DMS153 treated with DMSO at 0.1 percent for 48 hours (cell line): ENCODE results near the gene ARFGAP1.
"Not testable (repeated sequence)": the region's sequence is repeated elsewhere in the genome, so short reads cannot be mapped to it uniquely, and the experiment has no call there.

Experiments used
- DNase-seq: peaks from one replicate; lab custom pipeline; 2025; ENCODE audit not compliant: unreplicated experiment; lab: John Stamatoyannopoulos, UW

Gene ARFGAP1

DNA sequence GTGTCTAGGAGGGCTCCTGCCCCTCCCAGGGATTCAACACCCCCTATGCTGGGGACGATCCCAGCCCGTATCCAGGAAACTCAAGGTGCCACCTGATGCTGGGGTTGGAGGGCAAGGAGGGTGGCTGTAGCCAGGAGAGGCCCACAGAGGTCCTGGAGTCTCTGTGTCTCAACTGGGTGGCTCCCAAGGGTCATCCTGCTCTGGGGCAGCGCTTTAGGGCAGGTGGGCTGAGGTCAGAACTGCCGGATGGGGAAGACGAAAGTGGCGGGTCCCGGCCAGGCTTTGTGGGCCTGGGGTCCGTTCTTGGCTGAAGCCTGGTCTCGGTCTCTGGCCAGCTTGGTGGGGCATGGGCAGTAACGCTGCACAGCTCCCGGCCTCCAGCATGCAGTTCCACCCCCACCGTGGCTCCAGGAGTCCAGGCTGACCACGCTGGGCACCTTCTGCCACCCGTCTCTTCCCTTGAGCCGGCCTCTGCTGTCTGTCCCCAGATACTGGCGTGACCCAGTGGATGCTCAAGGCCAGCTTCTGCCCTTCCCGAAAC lies 17.6 kb downstream of the ARFGAP1 start:
- DNase-seq = no peak

DNA sequence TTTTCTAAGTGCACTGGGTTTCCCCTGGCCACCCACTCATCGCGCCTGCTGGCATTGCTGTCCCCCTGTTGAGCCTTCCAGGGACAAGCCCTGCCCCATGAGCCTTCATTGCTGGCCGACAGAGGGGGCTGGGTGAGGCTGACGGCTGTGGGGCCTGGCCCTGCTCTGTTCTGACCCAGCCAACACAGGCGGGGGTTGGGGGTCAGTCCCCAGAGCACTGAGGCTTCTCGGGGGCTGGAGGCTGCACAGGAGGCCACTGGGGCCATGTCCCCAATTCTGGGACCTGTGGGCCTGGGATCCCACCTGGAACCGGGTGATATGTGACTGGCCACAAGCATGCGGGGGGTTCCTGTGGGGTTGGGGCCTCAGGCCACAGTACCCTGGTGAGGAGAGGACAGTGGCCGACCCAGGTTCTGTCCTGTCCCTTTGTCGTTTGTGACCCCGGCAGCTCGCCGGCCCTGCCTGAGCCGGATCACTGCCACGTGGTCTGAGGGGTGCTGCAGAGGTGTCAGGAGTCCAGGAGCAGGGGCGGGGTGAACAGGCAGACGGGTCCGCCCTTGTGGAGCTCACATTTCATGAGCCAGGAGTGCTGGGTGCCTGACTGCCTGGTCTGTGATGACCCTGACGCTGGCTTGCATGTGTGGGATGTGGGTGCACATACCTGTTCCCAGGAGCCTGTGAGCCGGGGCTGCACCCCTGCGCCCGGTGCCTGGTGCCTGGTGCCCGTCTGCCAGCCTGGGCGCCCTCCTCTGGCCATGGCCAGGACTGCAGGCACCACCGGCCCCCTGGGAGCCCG lies 18.3 kb downstream of the ARFGAP1 start:
- peak; percentile 7 for DNase-seq

DNA sequence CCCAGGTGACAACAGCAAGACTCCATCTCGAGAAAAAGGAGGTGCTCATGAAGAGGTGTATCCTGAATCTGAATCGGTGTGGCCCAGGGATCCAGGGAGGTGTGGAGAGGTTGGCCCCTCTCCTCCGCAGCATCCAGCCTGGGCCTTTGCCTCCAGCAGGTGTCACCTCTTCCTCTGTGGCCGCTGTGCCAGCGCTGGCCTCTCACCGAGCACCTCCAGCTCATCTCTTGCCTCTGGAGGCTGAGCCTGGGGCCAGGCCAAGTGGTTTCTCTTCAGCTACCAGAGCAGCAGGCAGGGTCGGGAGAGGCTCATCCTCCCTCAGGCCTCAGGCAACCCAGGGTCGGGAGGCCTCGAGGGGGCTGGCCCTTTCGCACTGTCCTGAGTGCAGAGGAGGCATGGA lies 19.2 kb downstream of the ARFGAP1 start:
- no peak for DNase-seq

DNA sequence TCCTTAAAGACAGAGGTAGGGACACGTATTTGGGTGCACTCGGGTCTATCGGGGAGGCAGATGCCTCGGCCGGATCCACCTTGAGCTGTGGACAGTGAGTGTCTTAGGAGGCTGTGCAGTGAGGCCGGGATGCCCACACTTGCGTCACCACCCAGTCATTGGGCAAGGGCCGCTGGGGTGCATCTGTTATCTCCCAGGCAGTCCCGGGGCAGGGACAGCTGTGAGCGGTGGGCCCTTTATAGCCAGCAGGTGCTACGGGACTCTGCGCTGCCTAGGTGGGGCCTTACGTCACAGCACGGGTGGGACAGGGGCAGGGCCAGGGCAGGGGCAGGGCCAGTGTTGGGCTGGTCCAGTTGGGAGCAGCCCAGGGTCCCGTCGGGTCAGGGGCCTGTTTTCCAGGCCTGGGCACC lies 19.7 kb downstream of the ARFGAP1 start:
- no peak for DNase-seq

DNA sequence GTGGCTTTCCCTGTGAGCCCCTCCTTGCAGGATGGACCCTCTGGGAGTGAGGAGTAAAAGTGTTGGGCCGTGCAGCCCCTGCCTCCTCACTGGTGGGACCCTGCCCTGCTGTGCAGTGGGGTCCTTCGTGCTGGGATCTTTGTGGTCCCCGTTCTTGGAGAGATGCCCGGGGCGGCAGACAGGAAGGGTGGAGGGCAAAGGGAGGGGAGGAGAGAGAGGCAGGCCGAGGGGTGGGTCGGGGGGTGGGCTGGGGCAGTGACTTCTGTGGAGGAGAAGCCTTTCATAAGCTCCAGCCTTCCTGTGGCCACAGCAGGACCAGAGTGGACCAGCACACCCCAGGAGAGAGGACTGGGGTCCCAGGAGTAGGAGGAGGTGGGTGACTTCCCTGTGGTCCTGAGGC lies 20.3 kb downstream of the ARFGAP1 start, which contains the start of gene COL20A1:
TSS of gene COL20A1 (plus strand) at position 283 of the 400 bp plus-strand sequence. CDS start 1,922 bp downstream, outside the sequence.
- DNase-seq = no peak

DNA sequence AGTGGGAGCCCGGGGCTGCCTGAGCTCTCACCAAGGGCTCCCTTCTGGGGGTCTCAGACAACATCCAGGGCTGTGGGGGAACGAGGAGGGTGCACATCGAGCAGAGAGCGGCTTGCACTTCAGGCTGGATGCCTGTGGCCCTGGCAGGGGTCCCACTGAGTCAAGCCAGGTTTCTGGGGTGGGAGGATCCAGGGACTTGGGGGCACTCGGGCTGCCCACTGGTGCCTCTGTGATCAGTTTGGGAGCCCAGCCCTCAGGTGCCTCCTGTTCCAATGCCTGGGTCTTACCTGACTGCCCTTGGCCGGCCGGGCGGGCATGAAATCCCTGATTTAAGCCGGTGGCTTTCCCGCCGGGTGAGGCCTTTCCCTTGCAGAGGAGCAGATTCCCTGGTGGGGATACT lies 20.8 kb downstream of the ARFGAP1 start:
- no peak for DNase-seq

DNA sequence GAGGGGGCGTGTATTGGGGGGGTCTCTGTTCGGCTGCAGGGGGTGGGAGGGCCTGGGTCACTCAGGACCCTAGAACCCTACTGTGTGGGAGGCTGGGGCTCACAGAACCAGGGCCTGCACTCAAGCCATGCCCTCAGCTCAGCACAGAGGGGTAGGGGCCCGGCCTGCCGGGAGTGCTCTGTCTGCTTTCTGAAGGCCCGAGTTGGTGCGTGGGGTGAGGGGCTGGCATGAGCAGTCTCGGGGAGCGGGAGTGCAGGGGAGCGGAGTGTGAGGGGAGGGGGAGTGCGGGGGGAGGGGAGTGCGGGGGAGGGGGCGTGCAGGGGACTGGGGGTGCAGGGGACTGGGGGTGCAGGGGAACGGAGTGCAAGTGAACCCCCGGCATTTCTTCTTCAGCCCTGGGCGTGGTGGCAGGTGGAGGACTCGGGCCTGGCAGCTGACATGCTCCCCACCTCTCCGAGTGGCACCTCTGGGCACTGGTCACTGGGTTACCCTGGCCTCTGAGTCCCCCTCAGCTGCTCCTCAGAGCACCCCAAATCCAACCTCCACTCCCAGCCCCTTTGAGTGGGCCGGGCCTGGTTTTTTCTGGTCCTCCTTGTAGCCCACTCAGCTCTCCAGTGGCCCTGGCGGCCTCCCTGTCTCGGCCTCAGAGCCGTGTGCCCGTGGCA lies 21.4 kb downstream of the ARFGAP1 start:
- DNase-seq = no peak

DNA sequence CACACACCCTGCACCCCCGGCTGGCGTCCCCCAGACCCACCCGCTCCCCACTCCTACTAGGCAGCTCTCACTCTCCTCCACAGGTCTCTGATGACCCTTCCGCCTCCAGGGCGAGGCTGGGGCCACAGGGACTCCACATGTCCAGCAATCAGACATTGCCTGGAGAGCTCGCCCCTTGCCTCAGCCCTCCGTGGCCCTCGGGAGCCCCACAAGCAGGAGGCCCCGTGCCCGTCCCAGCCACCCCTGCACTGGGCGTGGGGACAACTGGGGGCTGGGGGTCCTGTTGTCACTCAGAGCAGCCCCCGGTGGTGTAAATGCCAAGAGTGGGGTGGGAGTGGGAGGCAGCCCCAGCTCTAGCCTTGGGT lies 21.9 kb downstream of the ARFGAP1 start:
- no peak for DNase-seq

DNA sequence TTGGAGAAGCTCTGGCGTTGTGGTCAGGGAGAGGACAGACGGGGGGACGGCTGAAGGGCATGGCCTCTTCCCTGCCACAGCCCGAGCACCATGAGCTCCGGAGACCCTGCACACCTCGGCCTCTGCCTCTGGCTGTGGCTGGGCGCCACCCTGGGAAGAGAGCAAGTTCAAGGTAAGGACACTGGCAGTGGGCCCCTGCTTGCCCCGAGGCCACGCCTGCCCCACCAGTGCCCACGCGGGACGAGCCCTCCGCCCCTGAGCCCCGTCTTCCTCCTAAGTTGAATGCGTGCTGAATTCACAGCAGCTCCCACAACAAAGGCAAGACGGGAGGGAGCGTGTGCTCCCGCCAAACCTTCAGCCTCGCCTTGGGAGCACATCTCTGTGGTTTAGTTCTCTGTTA lies 22.4 kb downstream of the ARFGAP1 start:
- no peak for DNase-seq

DNA sequence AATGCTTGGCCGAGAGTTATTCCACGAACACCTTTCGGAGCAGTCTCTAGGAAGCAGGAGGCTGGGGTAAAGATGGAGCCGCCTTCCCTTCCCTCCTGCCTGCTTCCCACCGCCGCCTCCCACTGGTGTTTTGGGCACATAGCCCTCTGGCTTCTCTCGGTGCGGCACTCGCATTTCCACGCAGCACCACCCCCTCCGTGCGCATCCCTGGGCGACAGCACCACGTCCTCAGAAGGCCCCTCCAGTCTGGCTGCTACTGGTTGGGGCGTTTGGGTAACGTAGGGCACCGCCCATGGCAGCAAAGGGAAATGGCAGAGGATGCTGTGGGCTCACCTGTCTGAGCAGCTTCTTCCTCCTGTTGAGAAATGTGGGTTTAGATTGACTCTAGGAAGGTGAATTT lies 22.8 kb downstream of the ARFGAP1 start:
- no peak for DNase-seq

DNA sequence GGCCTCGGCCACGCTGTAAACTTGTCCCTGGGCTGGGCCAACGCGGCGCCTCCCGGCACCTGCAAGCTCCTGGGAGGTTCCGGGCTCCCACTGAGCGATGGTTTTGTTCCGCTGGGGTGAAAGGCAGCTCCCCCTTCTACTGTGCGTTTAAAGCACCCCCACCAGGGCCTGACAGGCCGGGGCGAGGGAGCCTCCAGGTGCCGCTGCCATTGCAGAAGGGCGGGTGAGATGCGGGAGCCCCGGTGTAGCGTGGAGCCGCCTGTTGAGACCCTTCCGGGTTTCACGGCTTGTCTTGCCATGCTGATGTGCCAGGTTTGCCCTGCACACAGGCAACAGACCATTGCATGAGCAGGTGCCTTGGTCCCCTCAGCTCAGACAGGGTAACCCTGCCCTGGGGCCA lies 23.2 kb downstream of the ARFGAP1 start:
- no peak for DNase-seq

DNA sequence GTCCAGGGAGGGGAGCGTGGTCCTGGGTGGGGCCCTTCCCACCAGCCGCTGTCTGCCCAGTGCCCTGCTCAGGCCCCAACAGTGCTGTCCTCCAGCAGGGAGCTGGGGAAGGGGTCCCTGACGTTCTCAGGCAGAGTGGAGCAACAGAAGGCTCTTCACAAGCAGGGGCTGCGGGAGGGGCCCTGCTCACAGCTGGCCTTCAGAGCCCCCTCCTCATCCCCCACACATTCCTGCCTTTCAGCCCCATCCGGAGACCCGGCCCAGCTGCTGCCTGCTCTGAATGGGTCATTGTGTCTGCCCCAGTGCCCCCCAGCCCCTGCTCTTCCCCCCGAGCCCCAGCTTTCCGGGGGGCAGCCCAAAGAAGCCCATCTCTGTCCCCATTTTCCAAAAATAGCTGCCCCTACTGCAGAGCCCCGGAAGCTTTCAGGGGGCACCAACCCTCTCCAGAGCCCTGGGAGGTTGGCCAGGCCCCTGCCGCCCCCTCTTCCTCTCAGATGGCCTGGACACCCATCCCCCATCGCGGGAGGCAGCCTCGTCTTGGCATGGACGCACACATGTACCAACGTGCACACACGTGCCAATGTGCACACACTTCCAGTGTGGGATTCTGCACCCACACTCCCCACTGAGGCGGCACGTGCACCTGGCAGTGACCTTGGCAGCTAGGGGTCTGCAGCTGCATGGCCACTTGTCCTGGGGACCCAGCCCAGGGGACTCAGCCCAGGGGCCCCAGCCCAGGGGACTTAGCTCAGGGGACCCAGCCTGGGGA lies 24.1 kb downstream of the ARFGAP1 start:
- no peak for DNase-seq

DNA sequence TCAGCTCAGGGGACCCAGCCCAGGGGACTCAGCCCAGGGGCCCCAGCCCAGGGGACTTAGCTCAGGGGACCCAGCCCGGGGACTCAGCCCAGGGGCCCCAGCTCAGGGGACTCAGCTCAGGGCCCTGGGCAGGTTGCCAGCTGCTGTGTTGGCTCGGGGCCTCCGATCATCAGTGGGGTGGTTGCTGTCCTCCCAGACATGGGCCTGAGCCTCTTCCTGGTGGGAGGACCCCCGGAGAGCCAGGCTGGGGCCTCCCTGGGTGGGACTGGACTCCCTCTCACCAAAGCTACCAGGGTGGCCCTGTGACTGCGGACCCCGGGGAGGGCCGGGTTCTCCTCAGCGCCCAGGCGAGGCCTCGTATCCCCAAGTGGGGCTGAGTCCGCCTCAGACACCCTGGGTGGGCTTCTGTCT lies 24.8 kb downstream of the ARFGAP1 start:
- no peak for DNase-seq

DNA sequence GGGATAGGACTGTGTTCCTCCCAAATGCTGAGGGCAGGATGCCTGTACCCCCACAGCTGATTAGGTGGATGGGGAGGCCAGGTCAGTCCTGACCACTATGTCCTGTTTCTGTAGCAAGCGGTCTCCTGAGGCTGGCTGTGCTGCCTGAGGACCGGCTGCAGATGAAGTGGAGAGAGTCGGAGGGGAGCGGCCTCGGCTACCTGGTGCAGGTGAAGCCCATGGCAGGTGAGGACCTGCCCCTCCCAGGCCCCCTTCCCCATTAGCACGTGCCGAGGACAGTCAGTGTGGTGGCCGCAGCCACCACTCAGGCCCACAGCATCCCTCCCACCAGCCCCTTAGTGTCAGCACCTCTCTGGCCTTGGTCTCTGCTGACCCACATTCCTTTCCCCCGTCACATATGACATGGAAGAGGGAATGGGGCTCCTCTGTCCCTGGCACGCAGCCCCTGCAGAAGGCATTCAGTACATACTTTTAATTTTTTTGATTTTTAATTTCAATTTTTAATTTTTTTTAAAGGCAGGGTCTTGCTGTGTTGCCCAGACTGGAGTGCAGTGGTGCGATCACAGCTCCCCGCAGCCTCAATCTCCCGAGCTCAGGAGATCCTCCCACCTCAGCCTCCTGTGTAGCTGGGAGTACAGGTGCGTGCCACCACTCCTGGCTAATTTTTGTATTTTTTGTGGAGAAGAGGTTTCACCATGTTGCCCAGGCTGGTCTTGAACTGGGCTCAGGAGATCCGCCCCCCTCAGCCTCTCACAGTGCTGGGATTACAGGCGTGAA lies 25.4 kb downstream of the ARFGAP1 start:
- DNase-seq = no peak

DNA sequence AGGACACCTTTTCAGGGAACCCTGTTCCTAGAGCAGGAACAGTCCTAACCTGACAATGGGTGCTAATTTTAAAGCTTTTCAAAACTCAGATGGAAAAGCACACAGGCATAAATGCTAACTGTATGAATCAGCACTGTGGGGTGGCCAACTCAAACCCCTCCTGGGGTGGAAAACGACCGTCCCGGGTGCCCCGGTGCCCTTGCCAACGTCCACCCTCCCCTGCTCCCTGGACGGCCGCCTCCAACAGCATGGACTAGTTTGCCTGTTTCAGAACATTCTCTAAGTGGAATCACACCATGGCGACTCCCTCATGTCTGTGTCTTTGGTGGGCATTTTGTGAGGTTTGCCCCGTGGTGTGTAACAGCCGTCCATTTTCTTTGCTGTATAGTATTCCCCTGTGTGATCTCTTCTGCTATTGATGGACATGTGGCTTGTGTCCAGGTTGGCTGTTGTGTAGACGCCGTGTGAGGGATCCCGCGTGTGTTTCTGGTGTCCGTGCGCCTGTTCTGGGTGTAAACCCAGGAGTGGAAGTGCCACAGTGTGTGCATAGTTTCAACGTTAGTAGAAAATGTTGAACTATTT lies 26.2 kb downstream of the ARFGAP1 start:
- DNase-seq = no peak

DNA sequence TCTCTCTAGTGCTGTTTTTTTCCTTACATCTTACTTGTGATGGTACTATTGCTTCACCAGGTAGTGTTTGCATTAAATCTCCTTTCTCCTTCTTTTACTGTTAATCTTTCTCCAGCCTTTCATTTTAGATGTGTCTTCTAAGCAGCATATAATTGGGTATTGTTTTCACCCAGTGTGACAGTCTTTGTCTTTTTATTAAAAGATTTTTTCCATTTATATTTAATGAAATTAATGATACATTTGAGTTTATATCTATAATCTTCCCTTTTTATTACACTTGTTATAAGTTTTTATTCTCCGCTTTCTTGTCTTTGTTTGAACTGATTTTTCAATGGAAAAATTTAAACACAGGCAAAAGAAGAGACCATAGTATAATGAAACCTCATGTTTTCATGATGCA lies 29.1 kb downstream of the ARFGAP1 start:
- no peak for DNase-seq

DNA sequence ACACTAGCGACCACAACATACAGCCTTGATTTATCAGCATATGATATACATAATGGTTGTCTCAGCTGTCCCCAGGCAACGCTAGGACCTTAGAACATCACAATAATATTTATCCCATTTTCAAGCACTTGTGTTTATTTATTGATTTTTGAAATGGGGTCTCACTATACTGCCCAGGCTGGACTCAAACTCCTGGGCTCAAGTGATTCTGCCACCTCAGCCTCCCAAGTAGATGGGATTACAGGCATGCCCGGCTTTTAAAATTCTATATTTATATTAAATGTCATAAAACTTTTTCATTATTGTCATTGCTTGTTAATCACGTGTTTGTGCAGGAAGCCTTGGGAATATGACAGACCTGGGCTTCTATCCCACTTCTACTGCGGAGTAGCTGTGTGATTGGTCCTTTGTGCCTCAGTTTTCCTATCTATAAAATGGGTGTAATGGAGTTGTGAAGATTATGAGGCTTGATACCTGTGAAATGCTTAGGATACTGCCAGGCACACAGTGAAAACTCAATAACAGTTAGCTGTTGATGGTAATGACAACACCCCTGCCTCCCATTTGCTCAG lies 30.6 kb downstream of the ARFGAP1 start:
- no peak for DNase-seq

DNA sequence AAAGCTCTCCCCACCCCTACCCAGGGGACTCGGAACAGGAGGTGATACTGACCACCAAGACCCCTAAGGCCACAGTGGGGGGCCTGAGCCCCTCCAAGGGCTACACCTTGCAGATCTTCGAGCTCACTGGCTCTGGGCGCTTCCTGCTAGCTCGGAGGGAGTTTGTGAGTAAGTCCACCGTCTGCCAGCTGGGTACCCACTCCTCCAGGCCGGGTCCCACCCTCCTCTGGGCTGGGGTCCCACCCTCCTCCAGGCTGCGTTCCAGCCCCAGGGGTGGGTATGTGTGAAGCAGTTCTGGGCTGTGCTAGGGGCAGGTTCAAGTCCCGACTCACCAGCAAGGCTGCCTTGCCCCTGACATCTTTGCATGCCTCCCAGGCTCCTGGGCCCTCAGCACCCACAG lies 32.8 kb downstream of the ARFGAP1 start:
- DNase-seq = no peak

DNA sequence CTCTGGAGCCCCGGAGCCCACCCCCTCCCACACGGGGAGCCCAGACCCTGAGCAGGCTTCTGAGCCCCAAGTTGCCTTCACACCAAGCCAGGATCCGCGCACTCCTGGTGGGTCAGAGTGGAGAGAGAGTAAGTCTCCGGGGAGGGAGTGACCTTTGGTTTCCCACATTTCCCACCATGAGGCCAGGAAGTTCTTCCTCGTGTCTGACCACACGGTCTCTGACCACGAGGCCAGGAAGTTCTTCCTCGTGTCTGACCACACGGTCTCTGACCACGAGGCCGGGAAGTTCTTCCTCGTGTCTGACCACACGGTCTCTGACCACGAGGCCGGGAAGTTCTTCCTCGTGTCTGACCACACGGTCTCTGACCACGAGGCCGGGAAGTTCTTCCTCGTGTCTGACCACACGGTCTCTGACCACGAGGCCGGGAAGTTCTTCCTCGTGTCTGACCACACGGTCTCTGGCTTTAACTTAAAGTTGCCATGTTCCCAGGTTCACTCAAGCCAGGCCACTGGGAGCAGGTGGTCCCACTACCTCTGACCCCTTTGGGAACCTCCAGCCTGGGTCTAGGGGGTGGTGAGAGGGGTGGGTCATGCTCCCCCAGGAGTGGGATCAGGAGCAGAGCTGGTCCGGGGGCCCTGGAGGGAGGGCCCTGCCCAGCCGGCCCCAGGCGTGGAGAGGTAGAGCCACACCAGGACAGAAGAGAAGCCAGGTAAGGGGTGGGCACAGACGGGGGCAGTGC lies 33.5 kb downstream of the ARFGAP1 start:
- DNase-seq = not testable (repeated sequence)
